ENCODE results near the gene LUC7L3.
A peak's percentile ranks its signal among the peaks of the same experiment; 100 is the strongest.
"Not testable (repeated sequence)": the region's sequence is repeated elsewhere in the genome, so short reads cannot be mapped to it uniquely, and the experiment has no call there.

Gene LUC7L3

GRCh38 chr17:50686494-50687199 lies 32.8 kb upstream of the LUC7L3 start:
- DNase-seq, result peak; percentile 71

- DNase-seq, result no peak
Observed at GRCh38 chr17:50687200-50688066, 32.0 kb upstream of the LUC7L3 start.

DNA sequence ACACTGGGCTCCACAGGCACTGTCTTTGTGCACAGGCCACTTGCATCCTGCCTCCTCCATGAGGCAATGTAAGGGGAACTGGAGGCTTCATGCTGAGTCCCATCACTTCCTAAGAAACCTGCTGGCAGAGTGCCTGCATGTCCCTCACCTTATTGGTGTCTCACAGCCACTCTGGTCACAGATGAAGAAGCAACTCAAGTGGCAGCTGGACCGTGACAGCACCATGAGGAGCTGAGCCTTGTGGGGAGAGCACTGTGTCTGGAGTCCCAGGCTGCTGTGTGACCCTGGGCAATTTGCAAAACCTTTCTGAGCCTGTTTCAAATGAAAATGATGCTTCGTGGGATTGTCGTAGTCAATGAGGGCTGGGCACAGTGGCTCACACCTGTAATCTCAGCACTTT lies 31.2 kb upstream of the LUC7L3 start:
- DNase-seq, result no peak

GRCh38 chr17:50689251-50689650 lies 30.2 kb upstream of the LUC7L3 start:
- DNase-seq, result no peak

- DNase-seq, result no peak
Observed at GRCh38 chr17:50689956-50690886, 29.2 kb upstream of the LUC7L3 start.

DNA sequence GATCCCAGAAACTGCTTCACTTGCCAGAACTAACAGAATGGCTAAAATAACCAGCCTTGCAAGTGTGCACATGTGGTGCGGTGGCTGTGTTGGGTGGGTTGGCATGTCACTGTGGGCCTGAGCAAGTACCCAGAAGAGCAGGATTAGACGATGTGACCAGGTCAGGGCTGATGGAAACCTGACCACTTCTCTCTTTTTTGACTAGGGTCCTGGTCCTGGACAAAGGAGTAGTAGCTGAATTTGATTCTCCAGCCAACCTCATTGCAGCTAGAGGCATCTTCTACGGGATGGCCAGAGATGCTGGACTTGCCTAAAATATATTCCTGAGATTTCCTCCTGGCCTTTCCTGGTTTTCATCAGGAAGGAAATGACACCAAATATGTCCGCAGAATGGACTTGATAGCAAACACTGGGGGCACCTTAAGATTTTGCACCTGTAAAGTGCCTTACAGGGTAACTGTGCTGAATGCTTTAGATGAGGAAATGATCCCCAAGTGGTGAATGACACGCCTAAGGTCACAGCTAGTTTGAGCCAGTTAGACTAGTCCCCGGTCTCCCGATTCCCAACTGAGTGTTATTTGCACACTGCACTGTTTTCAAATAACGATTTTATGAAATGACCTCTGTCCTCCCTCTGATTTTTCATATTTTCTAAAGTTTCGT lies 28.4 kb upstream of the LUC7L3 start:
- DNase-seq, result no peak

DNA sequence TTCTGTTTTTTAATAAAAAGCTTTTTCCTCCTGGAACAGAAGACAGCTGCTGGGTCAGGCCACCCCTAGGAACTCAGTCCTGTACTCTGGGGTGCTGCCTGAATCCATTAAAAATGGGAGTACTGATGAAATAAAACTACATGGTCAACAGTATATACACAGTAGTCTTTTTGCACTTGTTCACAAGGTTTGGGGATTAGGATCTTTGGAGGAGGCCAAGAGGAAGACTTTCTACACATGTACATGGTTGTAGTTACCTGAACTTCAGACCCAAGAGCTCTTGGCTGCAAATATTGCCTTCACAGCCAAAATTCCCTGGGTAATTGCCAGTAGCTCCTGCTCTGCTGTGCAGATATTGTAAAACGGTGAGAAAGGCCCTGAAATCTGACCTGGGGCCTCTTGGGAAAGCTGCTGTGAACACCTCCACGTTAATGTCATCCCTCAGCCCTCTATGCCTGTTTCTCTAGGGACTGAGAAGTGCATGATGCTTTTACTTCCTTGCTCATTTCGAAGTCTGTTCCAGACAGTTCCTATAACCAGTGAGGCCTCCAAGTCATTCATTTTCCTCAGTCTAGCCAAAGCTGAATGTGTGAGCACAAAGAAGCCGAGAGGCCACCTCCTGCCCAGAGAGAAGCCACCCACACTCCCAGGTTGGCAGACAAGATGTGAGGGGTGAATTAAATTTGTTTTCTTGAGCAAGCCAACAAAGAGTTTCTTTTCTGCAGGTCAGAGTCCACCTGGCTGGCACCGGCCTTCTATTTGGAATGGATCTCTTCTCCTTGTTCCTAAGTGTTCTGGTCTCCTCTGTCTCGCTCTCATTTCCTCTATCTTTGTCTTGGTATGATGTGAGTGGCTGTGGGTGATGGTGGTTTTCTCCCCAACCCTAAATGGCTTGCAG lies 27.6 kb upstream of the LUC7L3 start:
- no peak for DNase-seq

- DNase-seq, result no peak
Observed at GRCh38 chr17:50692448-50693035, 26.9 kb upstream of the LUC7L3 start.

- DNase-seq, result no peak
Observed at GRCh38 chr17:50693036-50693682, 26.2 kb upstream of the LUC7L3 start.

- no peak for DNase-seq
Observed at GRCh38 chr17:50696365-50696879, 23.0 kb upstream of the LUC7L3 start.

DNA sequence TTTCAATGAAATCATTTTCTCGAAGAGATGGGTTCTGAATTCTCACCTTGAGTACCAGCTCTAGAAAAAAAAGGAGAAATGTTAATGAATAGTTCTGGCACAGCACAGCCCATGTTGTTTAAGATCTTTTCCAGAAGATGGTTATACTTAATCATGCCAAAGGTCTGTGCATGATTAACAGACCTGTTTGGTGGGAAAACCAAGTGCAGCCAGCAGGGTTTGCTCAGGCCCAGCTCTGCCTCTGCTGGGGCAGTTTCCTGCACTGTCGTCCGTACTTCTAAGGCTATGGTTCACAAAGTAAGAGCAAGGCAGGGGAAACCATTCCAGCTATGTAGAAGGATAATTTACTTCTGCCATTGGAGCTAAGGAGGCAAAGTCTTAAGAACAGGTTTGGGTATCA lies 22.3 kb upstream of the LUC7L3 start:
- no peak for DNase-seq

DNA sequence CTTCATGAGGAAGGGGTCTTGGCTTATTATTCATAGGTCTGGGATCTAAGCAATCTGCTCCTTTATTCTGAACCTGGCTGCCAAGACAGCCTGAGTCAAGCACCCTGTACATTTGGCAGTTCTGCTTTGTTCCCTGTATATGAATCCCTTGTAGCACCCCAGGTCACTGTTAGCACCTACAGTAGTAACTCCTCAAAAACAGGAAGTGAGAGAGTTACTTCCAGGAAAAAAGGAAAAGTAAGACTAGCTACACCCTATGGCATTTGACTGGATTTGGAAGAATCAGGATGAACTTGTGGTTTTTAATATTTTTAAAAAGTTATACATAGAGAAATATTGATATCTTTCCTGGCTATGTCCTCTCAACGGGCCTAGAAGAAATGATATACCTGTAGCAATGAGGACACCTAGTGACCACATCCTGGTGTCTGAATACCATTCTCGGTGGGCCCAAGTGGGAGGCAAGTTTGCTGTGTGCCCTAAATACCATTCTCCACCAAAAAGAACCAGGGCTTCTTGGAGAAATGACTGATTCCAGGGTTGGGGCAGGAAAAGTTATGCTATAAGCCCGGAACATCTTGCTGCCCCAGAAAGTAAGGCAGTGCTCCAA lies 21.6 kb upstream of the LUC7L3 start:
- no peak for DNase-seq

DNA sequence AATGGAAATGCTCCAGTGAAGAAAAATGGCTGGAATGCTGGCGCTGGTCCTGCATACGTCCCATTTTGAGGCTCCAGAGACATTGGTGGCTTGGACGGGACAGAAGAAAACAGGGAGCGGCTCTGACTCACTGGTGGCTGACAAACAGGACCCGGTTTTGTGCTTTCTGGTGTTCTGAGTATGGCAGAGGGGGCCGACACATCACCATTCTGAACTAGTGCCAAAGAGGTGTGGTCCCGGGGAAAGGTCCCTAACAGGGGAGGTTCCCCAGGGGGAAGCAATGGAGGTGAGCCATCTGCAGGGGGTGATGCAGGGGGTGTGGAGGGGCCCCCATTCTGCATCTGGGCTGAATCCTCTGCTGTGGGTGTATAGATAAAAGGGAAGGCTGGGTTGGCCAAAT lies 20.0 kb upstream of the LUC7L3 start:
- no peak for DNase-seq

- DNase-seq, result no peak
Observed at GRCh38 chr17:50703162-50703561, 16.2 kb upstream of the LUC7L3 start.

GRCh38 chr17:50707289-50708049 lies 11.9 kb upstream of the LUC7L3 start, which contains the start of gene ANKRD40:
Gene ANKRD40, minus strand, starts transcription at chr17:50707914. Its CDS starts 260 bp downstream, at chr17:50707654.
- peak; percentile 91 for DNase-seq

DNA sequence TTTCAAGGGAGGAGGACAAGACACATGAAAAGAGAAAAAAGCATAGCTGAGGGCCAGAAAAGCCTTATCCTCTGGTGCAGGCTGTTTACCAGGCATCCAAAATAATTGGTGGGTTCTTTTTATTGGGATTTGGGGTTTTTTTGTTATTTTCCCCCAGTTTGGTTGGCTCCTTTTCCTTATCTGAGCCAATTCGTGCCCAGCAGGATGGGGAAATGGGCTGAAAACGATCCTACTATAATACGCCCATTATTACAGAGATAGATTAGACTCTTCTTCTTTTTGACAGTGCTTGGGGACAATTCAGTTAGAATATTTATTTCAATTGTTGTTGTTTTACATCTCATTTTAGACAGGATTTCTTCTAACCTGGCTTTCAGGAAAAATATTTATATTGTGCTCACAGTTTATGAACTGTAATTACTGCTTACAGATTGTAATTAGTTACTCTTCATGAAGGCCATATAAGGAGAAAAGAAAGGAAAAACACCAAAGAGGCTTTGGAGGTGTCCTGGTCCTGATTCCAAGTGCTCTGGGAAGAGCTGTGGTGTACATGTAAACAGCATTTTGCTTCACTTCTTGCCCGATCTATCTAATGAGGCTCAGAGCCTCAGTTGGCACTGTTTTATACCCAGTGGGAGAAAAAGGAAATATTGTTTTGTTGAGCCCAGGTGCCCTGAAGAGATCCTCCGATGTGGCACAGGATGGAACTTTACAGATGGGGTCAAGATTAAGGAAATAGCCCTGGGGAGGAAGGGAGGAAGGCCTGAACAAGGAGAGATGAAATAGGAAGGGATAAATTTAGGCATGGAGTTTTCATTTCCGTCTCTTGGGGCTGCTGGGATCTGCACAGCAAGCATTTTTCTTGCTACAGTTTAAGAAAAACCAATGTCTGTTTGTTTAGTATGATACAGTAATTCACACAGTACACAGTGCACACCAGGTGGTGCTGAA lies 11.1 kb upstream of the LUC7L3 start:
- DNase-seq, result peak; percentile 30

DNA sequence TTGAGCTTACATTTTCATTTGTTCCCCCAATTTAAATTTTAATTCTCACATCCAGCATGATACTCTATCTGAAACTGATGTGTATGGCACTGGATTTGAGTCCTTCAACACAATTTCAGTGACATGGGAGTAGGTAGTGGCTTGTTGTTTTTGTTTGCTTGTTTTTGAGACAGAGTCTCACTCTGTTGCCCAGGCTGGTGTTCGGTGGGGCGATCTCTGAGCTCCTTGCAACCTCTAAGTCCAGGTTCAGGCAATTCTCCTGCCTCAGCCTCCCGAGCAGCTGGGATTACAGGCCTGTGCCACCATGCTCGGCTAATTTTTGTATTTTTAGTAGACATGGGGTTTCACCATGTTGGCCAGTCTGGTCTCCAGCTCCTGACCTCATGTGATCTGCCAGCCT lies 10.3 kb upstream of the LUC7L3 start:
- DNase-seq, result not testable (repeated sequence)

- DNase-seq, result no peak
Observed at GRCh38 chr17:50710025-50710424, 9.4 kb upstream of the LUC7L3 start.
